ENCODE data around the gene GPR183. TPM values are rescaled to one million over a fixed set of nuclear protein-coding genes. Genes with fewer than 3 reads are reported as not detected.
"Not testable (repeated sequence)": the region's sequence is repeated elsewhere in the genome, so short reads cannot be mapped to it uniquely, and the experiment has no call there.

Gene GPR183
- total and polyA plus RNA-seq, 2 donors, result 22.1 to 22.8 TPM

DNA sequence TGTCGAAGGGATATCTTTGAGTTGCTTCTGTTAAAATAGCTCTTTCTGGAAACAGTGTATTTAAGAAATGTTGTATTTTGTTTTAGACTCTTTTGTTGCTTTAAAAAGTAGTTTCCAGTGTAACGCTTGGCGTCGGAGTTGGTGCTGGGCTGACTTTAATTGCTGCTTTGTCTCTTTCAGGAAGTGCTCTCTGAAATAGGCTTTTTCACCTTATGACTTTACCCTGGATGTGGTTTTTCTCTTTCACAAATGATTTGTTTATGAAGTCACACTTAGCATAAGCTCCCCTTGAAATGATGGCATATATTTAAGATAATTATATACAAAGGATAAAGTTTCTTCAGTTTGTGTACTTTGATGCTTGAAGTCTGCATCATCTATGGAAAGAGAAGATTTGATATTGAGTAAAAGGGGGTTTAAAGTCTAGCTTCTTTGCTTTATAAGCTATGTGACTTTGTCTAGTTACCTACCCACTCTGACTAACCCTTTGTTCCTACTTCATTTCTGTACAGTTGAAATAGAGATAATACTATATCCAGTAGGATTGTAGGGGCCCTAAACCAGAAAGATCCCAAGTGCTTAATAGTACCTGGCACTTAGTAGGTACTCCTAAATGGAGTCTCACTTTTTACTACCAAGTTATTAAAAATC lies 48.9 kb downstream of the GPR183 start, which contains the start of gene GPR18:
Gene GPR18 (minus strand): TSS at position 170 of the 651 bp plus-strand sequence. CDS start 2,507 bp downstream, outside the sequence.
- 74% methylated on average over 4 of the region's 4 CpGs for WGBS
- no peak within 1 kb of the TSS for H3K27ac ChIP-seq (ENCODE audit: low read depth)
- DNase-seq (ENCODE audit: extremely low spot score), result no peak

DNA sequence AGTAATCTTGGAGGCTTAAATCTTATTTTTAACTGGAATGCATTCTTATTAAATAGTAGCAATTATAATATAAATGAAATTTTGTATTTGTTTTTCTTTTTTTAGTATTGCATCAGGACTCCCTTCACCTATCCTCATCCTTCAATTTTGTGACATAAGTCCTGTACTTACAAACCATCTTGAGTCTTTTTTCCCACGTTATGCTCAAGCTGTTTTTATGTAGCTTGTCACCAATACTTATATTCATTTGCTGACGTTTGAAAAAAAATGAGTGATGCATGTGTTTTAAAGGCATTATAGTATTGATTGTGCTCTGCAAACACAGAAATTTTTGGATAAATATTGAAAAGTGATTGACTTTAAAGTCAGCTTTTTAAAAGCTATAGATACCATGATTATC lies 49.9 kb downstream of the GPR183 start:
- no peak for DNase-seq (ENCODE audit: extremely low spot score)
- H3K4me3 ChIP-seq (ENCODE audit: low read depth, low read length), result no peak overlapping the region
- WGBS, result 81% methylated on average over 2 of the region's 2 CpGs
- H3K36me3 ChIP-seq (ENCODE audit: insufficient read depth), result peaks cover 1% of the 10 kb centered on the region
- no peak overlapping the region for H3K27ac ChIP-seq (ENCODE audit: low read depth)
- no peaks in the 10 kb centered on the region for H3K4me1 ChIP-seq (ENCODE audit: insufficient read depth)

More for the DNA sequence above, 48.9 kb downstream of the GPR183 start, which contains the start of gene GPR18:
- H3K4me3 ChIP-seq (ENCODE audit: low read depth, low read length), result no peak within 1 kb of the TSS
- H3K36me3 ChIP-seq (ENCODE audit: insufficient read depth), result peaks cover 1% of the 10 kb centered on the region
- no peaks in the 10 kb centered on the region for H3K4me1 ChIP-seq (ENCODE audit: insufficient read depth)

DNA sequence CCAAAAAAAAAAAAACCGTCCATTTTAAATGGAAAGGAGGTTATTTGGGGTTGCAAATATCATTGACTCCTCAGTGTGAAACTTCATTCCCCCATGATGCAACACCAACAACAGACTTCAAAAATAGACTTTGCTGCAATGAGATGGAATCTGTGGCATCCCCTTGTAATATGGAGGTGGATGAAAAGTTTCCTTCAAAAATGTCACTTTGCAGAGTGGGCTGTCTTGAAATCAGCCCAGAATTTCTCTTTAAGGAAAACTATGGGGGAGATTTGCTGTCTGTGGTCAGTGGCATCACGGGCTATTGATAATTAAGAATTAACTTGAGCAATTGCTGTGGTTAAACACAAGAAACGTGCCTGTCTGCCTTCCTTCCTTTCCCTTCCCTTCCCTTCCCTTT lies 50.5 kb downstream of the GPR183 start:
- Histone ChIP-seq H3K4me3 (ENCODE audit: low read depth, low read length) (no peak overlapping the region), H3K36me3 (ENCODE audit: insufficient read depth) (peaks cover 1% of the 10 kb centered on the region), H3K27ac (ENCODE audit: low read depth) (no peak overlapping the region), H3K4me1 (ENCODE audit: insufficient read depth) (no peaks in the 10 kb centered on the region)
- no peak for DNase-seq (ENCODE audit: extremely low spot score)
- WGBS, result 81% methylated on average over 3 of the region's 3 CpGs

DNA sequence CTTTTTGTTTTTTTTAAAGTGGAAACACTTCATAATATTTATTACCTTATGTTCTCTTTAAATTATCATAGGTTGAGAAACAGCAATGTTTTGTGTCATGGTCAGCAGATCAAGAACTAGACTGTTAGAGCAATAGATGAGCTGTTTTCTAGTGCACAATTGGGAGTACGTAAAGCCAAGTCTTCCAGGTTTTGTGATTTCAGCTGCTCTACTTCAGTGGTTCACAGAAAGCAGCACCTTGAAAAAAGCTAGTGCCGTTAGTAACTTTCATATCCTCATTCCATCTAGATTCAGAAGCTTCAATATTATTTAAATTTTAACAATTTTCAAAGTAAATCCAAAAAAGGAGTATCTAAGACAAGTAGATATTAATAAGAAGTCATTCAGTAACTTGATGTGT lies 50.9 kb downstream of the GPR183 start:
- 93% methylated on average over 2 of the region's 2 CpGs for WGBS
- H3K27ac ChIP-seq (ENCODE audit: low read depth), result no peak overlapping the region
- peaks cover 1% of the 10 kb centered on the region for H3K36me3 ChIP-seq (ENCODE audit: insufficient read depth)
- H3K4me1 ChIP-seq (ENCODE audit: insufficient read depth), result no peaks in the 10 kb centered on the region
- DNase-seq (ENCODE audit: extremely low spot score), result no peak
- no peak overlapping the region for H3K4me3 ChIP-seq (ENCODE audit: low read depth, low read length)

DNA sequence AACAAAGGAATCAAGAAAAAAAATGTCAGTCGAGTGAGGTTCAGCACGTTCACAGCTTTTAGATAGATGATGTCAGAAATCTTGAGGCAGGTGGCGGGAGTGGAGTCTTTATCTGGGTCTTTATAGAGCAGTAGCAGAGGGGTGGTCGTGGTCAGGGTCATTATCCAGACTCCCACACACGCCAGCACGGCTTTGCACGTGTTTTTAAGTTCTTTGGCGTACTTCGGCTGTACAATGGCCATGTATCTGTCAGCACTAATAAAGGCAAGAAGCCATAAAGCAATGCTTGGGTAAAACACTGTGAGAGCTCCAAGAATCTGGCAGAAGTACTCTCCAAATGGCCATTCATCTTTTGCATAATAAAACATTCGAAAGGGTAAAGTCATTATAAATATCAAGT lies 51.9 kb downstream of the GPR183 start:
- no peak overlapping the region for H3K4me3 ChIP-seq (ENCODE audit: low read depth, low read length)
- H3K4me1 ChIP-seq (ENCODE audit: insufficient read depth), result no peaks in the 10 kb centered on the region
- 71% methylated on average over 10 of the region's 10 CpGs for WGBS
- no peak overlapping the region for H3K27ac ChIP-seq (ENCODE audit: low read depth)
- DNase-seq (ENCODE audit: extremely low spot score), result no peak
- peaks cover 1% of the 10 kb centered on the region for H3K36me3 ChIP-seq (ENCODE audit: insufficient read depth)

DNA sequence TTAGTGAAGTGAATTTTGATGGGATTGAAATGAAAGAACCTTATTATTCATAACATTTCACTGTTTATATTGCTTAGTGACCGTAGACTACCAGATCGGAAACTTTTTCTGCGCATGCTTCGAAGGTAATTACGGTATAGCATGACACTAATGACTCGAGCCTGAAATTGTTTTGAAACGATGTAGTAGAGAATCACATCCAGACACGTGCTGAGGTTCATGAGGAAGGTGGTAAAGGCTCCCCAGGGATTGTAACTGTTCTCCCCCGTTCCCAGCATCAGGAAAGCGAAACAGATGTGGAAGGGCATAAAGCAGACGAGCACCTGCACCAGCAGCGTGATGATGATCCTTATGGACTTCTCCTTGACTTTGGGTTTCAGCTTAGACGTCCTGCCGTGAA lies 52.4 kb downstream of the GPR183 start:
- no peak overlapping the region for H3K4me3 ChIP-seq (ENCODE audit: low read depth, low read length)
- WGBS, result 90% methylated on average over 14 of the region's 14 CpGs
- no peak for DNase-seq (ENCODE audit: extremely low spot score)
- no peak overlapping the region for H3K27ac ChIP-seq (ENCODE audit: low read depth)
- no peaks in the 10 kb centered on the region for H3K4me1 ChIP-seq (ENCODE audit: insufficient read depth)
- H3K36me3 ChIP-seq (ENCODE audit: insufficient read depth), result peaks cover 1% of the 10 kb centered on the region

DNA sequence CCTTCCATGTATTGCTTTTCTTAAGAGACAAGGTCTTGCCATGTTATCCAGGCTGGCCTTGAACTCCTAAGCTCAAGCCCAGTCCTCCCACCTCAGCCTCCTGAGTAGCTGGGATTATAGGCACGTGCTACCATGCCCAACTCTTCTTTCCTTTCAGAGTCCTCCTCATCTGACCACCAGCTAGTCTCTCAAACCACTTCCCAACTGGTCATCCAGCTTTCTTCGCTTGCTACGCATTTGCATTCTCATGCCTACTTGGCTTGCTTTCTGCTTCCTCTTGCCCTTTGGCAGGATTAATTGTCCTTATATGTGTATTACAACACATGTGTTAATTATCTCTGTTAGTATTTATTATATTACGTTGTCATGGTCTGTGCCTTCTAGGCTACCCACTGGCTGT lies 55.3 kb downstream of the GPR183 start:
- H3K27ac ChIP-seq (ENCODE audit: low read depth), result no peak overlapping the region
- H3K4me3 ChIP-seq (ENCODE audit: low read depth, low read length), result no peak overlapping the region
- 91% methylated on average over 4 of the region's 4 CpGs for WGBS
- no peak for DNase-seq (ENCODE audit: extremely low spot score)
- H3K36me3 ChIP-seq (ENCODE audit: insufficient read depth), result peaks cover 1% of the 10 kb centered on the region
- H3K4me1 ChIP-seq (ENCODE audit: insufficient read depth), result no peaks in the 10 kb centered on the region

DNA sequence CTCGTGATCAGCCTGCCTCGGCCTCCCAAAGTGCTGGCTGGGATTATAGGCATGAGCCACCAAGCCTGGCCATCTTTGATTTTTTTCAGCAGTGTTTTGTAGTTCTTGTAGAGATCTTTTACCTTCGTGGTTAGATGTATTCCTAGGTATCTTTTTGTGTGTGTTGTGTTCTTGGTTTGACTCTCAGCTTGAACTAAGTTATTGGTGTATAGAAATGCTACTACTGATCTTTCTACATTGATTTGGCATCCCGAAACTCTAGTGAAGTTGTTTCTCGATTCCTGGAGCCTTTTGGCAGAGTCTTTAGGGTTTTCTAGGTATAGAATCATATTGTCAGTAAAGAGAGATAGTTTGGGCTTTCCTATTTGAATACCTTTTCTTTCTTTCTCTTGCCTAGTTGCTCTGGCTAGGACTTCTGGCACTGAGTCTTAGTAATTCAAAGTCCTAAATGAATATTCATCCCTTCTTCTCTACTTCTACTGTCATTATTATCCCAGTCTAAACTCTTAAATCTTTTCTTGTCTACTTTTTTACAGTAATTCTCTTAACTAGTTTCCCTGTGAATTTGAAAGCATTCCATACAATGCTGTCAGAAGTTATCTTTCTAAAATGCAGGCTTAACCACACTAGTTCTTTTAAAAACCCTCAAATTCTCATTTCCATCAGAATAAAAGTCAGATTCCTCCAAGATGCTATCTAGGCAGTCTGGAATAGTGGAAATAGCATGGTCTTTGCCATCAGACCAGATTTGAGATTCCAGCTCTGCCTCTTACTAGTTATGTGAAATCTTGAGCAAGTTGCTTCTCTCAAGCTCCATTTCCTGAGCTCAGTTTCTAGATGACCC lies 56.0 kb downstream of the GPR183 start:
- Histone ChIP-seq H3K36me3 (ENCODE audit: insufficient read depth) (peaks cover 1% of the 10 kb centered on the region), H3K27ac (ENCODE audit: low read depth) (no peak overlapping the region), H3K4me1 (ENCODE audit: insufficient read depth) (no peaks in the 10 kb centered on the region), H3K4me3 (ENCODE audit: low read depth, low read length) (no peak overlapping the region)
- DNase-seq (ENCODE audit: extremely low spot score), result no peak
- WGBS, result 95% methylated on average over 5 of the region's 5 CpGs

DNA sequence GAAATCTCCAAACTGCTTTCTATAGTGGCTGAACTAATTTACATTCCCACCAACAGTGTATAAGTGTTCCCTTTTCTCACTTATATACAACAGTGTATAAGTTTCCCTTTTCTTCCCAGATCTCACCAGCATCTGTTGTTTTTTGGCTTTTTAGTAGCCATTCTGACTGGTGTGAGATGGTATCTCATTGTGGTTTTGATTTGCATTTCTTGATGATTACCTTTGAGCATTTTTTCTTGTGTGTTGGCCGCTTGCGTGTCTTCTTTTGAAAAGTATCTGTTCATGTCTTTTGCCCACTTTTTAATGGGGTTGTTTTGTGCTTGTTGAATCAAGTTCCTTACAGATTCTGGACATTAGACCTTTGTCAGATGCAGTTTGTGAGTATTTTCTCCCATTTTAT lies 57.6 kb downstream of the GPR183 start:
- DNase-seq (ENCODE audit: extremely low spot score); H3K27ac ChIP-seq (ENCODE audit: low read depth); H3K4me3 ChIP-seq (ENCODE audit: low read depth, low read length); H3K4me1 ChIP-seq (ENCODE audit: insufficient read depth); H3K36me3 ChIP-seq (ENCODE audit: insufficient read depth): not testable (repeated sequence)
- 95% methylated on average over 2 of the region's 2 CpGs for WGBS

DNA sequence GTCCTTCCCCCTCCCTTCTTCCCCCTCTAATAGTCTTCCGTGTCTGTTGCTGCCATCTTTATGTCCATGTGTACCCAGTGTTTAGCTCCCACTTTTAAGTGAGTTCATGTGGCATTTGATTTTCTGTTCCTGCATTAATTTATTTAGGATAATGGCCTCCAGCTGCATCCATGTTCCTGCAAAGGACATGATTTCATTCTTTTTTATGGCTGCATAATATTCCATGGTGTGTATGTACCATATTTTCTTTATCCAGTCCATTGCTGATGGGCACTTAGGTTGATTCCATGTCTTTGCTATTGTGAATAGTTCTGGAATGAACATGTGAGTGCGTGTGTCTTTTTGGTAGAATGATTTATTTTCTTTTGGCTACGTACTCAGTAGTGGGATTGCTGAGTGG lies 58.0 kb downstream of the GPR183 start:
- over 99% methylated on average over 3 of the region's 3 CpGs for WGBS
- not testable (repeated sequence) for DNase-seq (ENCODE audit: extremely low spot score); H3K27ac ChIP-seq (ENCODE audit: low read depth); H3K36me3 ChIP-seq (ENCODE audit: insufficient read depth); H3K4me1 ChIP-seq (ENCODE audit: insufficient read depth); H3K4me3 ChIP-seq (ENCODE audit: low read depth, low read length)

DNA sequence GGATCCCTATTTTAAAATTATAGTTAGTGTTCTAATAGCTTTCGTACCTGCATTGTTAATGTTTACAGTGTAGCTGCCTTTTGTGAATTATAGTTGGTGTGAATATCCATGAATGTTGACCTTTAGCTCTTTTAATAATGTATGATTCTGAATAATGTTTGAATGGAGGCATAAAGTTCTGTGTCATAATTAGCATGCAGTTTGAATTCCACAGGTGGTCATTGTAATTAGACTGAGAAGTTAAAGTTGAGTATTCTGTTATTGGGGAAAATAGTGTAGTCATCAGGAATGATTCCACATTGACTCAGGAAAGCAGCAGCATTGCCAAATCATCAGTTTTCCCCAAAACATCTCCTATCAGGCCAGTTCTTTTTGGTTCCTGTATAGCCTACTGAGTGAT lies 61.1 kb downstream of the GPR183 start:
- Histone ChIP-seq H3K27ac (ENCODE audit: low read depth) (no peak overlapping the region), H3K4me3 (ENCODE audit: low read depth, low read length) (no peak overlapping the region), H3K36me3 (ENCODE audit: insufficient read depth) (no peaks in the 10 kb centered on the region), H3K4me1 (ENCODE audit: insufficient read depth) (no peaks in the 10 kb centered on the region)
- WGBS, result 100% methylated on average over 1 of the region's 1 CpG
- DNase-seq (ENCODE audit: extremely low spot score), result no peak

Data from urinary bladder (tissue), 4 donors.